K562 (cell line): ENCODE data around the gene SLC34A2. TPM values are rescaled to one million over a fixed set of nuclear protein-coding genes. Genes with fewer than 3 reads are reported as not detected.

Experiments used
- ATAC-seq: fragments of 200-7000 bp; cut with Tn5 transposase; 3 replicates; pipeline ENCODE4 v1.9.1; 2020; ENCODE audit warnings: moderate library complexity
- BruUV-seq: library from RNA; stranded (reverse); fragments of 400-500 nt; replicated peaks from 2 replicates; lab custom pipeline; 2021; lab: Mats Ljungman, UMichigan
- CTCF ChIA-PET: fragments of 300-600 bp; formaldehyde crosslinking; extraction: SDS; loops from one replicate; lab custom pipeline; 2021; ENCODE audit warnings: low intra/inter-chr PET ratio; lab: Yijun Ruan, JAX
- POLR2A ChIA-PET: fragments of 300-600, 350-650 bp; sonication (Branson Sonifier 250); formaldehyde crosslinking; extraction: SDS; loops from one replicate; lab custom pipeline; 2021; ENCODE audit warnings: antibody characterized with exemption, inconsistent platforms; lab: Yijun Ruan, JAX
- DNase-seq, 4 experiments: peaks; one replicate each; pipeline versions ENCODE4 v3.0.0 to v3.0.0-alpha.2; 2011 to 2018; ENCODE audit warnings: low spot score in 3 of 4, mixed read lengths in 3 of 4; ENCODE audit errors: extremely low read depth in 1 of 4
- FAIRE-seq: peaks from 2 replicates; lab custom pipeline; 2011; peaks lifted over from hg19 to GRCh38; lab: Jason Lieb, UNC
- H2AFZ ChIP-seq: 2 replicates; pipeline ENCODE4 v1.6.0; 2011; ENCODE audit warnings: low read depth, low read length, control low read depth, inconsistent platforms
- H3K27ac ChIP-seq: fragments of 200-600 bp; 3 replicates; pipeline ENCODE4 v1.8.0; 2011; ENCODE audit warnings: low read depth, mild to moderate bottlenecking, control low read depth, inconsistent platforms, low read length, moderate library complexity, mixed read lengths; ENCODE audit errors: extremely low read depth
- H3K27me3 ChIP-seq, 2 experiments: fragments of 300-600 bp in 1 of 2; 2 replicates in 1 of 2; 3 replicates in 1 of 2; pipeline versions ENCODE4 v1.6.0 to v1.8.0; 2011; ENCODE audit warnings: inconsistent platforms in 2 of 2, low read length in 2 of 2, mild to moderate bottlenecking in 1 of 2, mixed read lengths in 1 of 2, moderate library complexity in 1 of 2; ENCODE audit not compliant: control insufficient read depth in 2 of 2, insufficient read depth in 2 of 2
- H3K36me3 ChIP-seq: fragments of 300-600 bp; 3 replicates; pipeline ENCODE4 v1.8.0; 2011; ENCODE audit warnings: mild to moderate bottlenecking, low read length, inconsistent platforms; ENCODE audit not compliant: control insufficient read depth, insufficient read depth
- H3K4me1 ChIP-seq, 2 experiments: fragments of 200-600 bp in 1 of 2; replicated peaks in 1 of 2; 2 replicates in 1 of 2; 3 replicates in 1 of 2; pipeline versions ENCODE4 v1.5.1 to v1.8.0; 2011; ENCODE audit warnings: inconsistent platforms in 2 of 2, low read length in 2 of 2, mild to moderate bottlenecking in 1 of 2, mixed read lengths in 1 of 2, moderate library complexity in 1 of 2; ENCODE audit not compliant: control insufficient read depth in 2 of 2, insufficient read depth in 2 of 2
- H3K4me2 ChIP-seq: 2 replicates; pipeline ENCODE4 v1.6.1; 2011; ENCODE audit warnings: low read length, control low read depth, inconsistent platforms, mixed read lengths; ENCODE audit not compliant: insufficient read depth
- H3K4me3 ChIP-seq: fragments of 200-600 bp; sonication (generic), shearing (Covaris generic); 2 replicates; pipeline ENCODE4 v1.5.1; 2016; ENCODE audit warnings: control low read depth, inconsistent platforms
- H3K79me2 ChIP-seq: fragments of 200-600 bp; 3 replicates; pipeline ENCODE4 v1.8.0; 2011; ENCODE audit warnings: low read length, inconsistent platforms; ENCODE audit not compliant: control insufficient read depth, insufficient read depth
- H3K9ac ChIP-seq, 2 experiments: 2 replicates each; pipeline versions ENCODE4 v1.6.0 to v1.6.1; 2011; ENCODE audit warnings: low read depth in 2 of 2, low read length in 2 of 2, control low read depth in 1 of 2, inconsistent platforms in 1 of 2, mild to moderate bottlenecking in 1 of 2, mixed read lengths in 1 of 2; ENCODE audit not compliant: insufficient read depth in 1 of 2
- H3K9me1 ChIP-seq: one replicate; pipeline ENCODE4 v1.6.0; 2011; ENCODE audit warnings: inconsistent platforms, mild to moderate bottlenecking, low read length, moderate library complexity; ENCODE audit not compliant: control insufficient read depth, insufficient read depth
- H3K9me3 ChIP-seq: replicated peaks from 2 replicates; pipeline ENCODE4 v1.5.1; 2011; ENCODE audit warnings: low read depth, low read length, inconsistent platforms; ENCODE audit not compliant: control insufficient read depth, insufficient read depth
- H4K20me1 ChIP-seq: replicated peaks from 2 replicates; pipeline ENCODE4 v1.6.1; 2011; ENCODE audit warnings: low read length, inconsistent platforms, mixed read lengths; ENCODE audit not compliant: control insufficient read depth, insufficient read depth
- BCL6 ChIP-seq: fragments of 250-450 bp; sonication (Bioruptor Pico); IDR thresholded peaks from 2 replicates; pipeline ENCODE4 v1.4.0; 2020
- ELK1 ChIP-seq: sonication (generic); formaldehyde crosslinking; IDR thresholded peaks from 2 replicates; pipeline ENCODE4 v1.8.1; 2022; ENCODE audit warnings: missing genetic modification reagents
- ESRRB ChIP-seq: fragments of 250-450 bp; sonication (Bioruptor Pico); IDR thresholded peaks from 2 replicates; pipeline ENCODE4 v1.5.0; 2020; ENCODE audit warnings: mild to moderate bottlenecking, moderate library complexity, borderline replicate concordance
- FOXA3 ChIP-seq, 2 experiments: fragments of 450-650 bp in 1 of 2; sonication (generic) in 1 of 2; formaldehyde crosslinking; IDR thresholded peaks in 1 of 2; conservative IDR thresholded peaks in 1 of 2; 2 replicates each; pipeline versions ENCODE4 v1.4.0 to v1.8.0; 2020 to 2022; ENCODE audit warnings: mild to moderate bottlenecking in 2 of 2, missing genetic modification reagents in 1 of 2
- IRF1 ChIP-seq: sonication (generic); formaldehyde crosslinking; IDR thresholded peaks from 2 replicates; pipeline ENCODE4 v1.8.0; 2022; ENCODE audit warnings: missing genetic modification reagents, mild to moderate bottlenecking, borderline replicate concordance
- KAT2B ChIP-seq: IDR thresholded peaks from one replicate; pipeline ENCODE4 v1.6.1; 2012; ENCODE audit warnings: low read depth, mild to moderate bottlenecking, control low read depth, inconsistent platforms, low read length, moderate library complexity
- MEIS2 ChIP-seq: fragments of 450-650 bp; IDR thresholded peaks from 2 replicates; pipeline ENCODE4 v1.6.1; 2014; ENCODE audit warnings: mild to moderate bottlenecking; ENCODE audit not compliant: partially characterized antibody
- NR2C2 ChIP-seq, 2 experiments: fragments of 200-800 bp in 1 of 2; sonication (Bioruptor generic) in 1 of 2; sonication (generic) in 1 of 2; formaldehyde crosslinking in 1 of 2; IDR thresholded peaks; 2 replicates each; pipeline versions ENCODE4 v1.6.1 to v1.8.0; 2016 to 2022; ENCODE audit warnings: mild to moderate bottlenecking in 1 of 2, missing compliant biosample characterization in 1 of 2, missing genetic modification characterization in 1 of 2, missing genetic modification reagents in 1 of 2
- ZBTB17 ChIP-seq: fragments of 450-650 bp; formaldehyde crosslinking; IDR thresholded peaks from 2 replicates; pipeline ENCODE4 v1.4.0; 2020; ENCODE audit warnings: mild to moderate bottlenecking
- ZNF324 ChIP-seq: fragments of 250-450 bp; sonication (Bioruptor Pico); IDR thresholded peaks from 2 replicates; pipeline ENCODE4 v1.4.0; 2020; ENCODE audit warnings: mild to moderate bottlenecking
- ZNF589 ChIP-seq: fragments of 200-800 bp; sonication (Bioruptor generic); IDR thresholded peaks from 2 replicates; pipeline ENCODE4 v1.6.1; 2016; ENCODE audit warnings: low read depth, missing genetic modification characterization, missing compliant biosample characterization
- WGBS: fragments of 100-300 bp; shearing (Covaris generic); methylation state at CpG from one replicate; pipeline ENCODE4 v1.1.6; 2016; ENCODE audit warnings: low coverage, mixed read lengths; ENCODE audit not compliant: insufficient coverage; ENCODE audit errors: missing lambda C conversion rate; 5-methylcytosine and 5-hydroxymethylcytosine counted together
- in situ Hi-C: fragments of 300-500 bp; cut with MboI; formaldehyde crosslinking; loops from 4 replicates; pipeline ENCODE4 v1.15.0; 2018; ENCODE audit warnings: inconsistent platforms, mixed read lengths
- intact Hi-C: fragments of 100-400 bp; cut with micrococcal nuclease; formaldehyde crosslinking; loops from 2 replicates; pipeline ENCODE4 v1.14.2; 2022
- polyA plus RNA-seq, 8 experiments: library from polyadenylated mRNA; depleted of rRNA in 4 of 8; stranded (reverse) in 5 of 8; unstranded in 3 of 8; fragments of >200 nt; fragmentation: Nextera tagmentation in 2 of 8; fragmentation: Illumina TruSeq in 1 of 8; extraction: Ambion mirVana in 2 of 8; extraction: Trizol in 1 of 8; gene quantifications; 2 replicates each; pipeline versions ENCODE4 v1.2.1 to v1.2.3, GENCODE V29; 2011 to 2014; ENCODE audit warnings: inconsistent platforms in 1 of 8, missing spikeins in 1 of 8
- total RNA-seq, 7 experiments: library from RNA; depleted of rRNA in 6 of 7; stranded (reverse); fragments of >200 nt in 6 of 7; fragmentation: Illumina TruSeq in 2 of 7; extraction: Trizol in 2 of 7; gene quantifications; 2 replicates each; pipeline versions ENCODE4 v1.2.1 to v1.2.3, GENCODE V29; 2011 to 2021; ENCODE audit warnings: low replicate concordance in 1 of 7
- TF ChIP-seq, protein P1 (sequence below), 2 experiments: IDR thresholded peaks; 2 replicates each; pipeline ENCODE4 v1.6.1; 2011; ENCODE audit warnings: borderline replicate concordance in 1 of 2, control low read depth in 1 of 2, low read depth in 1 of 2, low read length in 1 of 2, mild to moderate bottlenecking in 1 of 2, mixed read lengths in 1 of 2, moderate library complexity in 1 of 2; ENCODE audit not compliant: insufficient read depth in 1 of 2, insufficient read length in 1 of 2, poor library complexity in 1 of 2, severe bottlenecking in 1 of 2; ENCODE audit errors: extremely low read depth in 1 of 2
- TF ChIP-seq, protein P2 (sequence below): fragments of 450-650 bp; IDR thresholded peaks from 2 replicates; pipeline ENCODE4 v1.6.1; 2017; ENCODE audit warnings: mild to moderate bottlenecking, moderate library complexity
- TF ChIP-seq, protein P3 (sequence below): fragments of 250-450 bp; sonication (Bioruptor Pico); IDR thresholded peaks from 2 replicates; pipeline ENCODE4 v1.5.0; 2020; ENCODE audit warnings: mild to moderate bottlenecking, borderline replicate concordance

Gene SLC34A2
- total and polyA plus RNA-seq, 9 of the 15 experiments (the other 6 are each of a cell fraction or from before 2014, with no cell fraction given) = 1.5 TPM; not detected in 8

- H3K4me2 ChIP-seq = no peak overlapping the region
- H3K27me3 ChIP-seq = peaks cover 2 to 8% of the 10 kb centered on the region in 2 experiments; a peak in 3 of 5 replicates
- ChIA-PET CTCF (no interaction called here), POLR2A (interaction anchor here (0.8 kb wide), 1 partner anchor 10 kb away, joined by 4 read pairs; no protein-coding TSS in a partner anchor)
- intact Hi-C loops = no loop called here
- no peaks in the 10 kb centered on the region for H3K9me3 ChIP-seq
- no peaks in the 10 kb centered on the region for H4K20me1 ChIP-seq
- 0% methylated on average over 3 of the region's 3 CpGs for WGBS
- no peak for FAIRE-seq
- H2AFZ ChIP-seq = no peak overlapping the region
- ATAC-seq = no peak
- no peaks in the 10 kb centered on the region for H3K9me1 ChIP-seq
- H3K4me1 ChIP-seq = no peaks in the 10 kb centered on the region; a peak in 1 of 5 replicates
- TF ChIP-seq ZNF324 (CRISPR knock-in tag) = no peak
- no peak for TF ChIP-seq NR2C2 (CRISPR knock-in tag; IDR thresholded peaks at IDR 0.05)
- peak; percentile 42; the same call in 1 of the 2 replicates for TF ChIP-seq NR2C2 (tag; IDR thresholded peaks at IDR 0.05)
- TF ChIP-seq, protein P1, sequence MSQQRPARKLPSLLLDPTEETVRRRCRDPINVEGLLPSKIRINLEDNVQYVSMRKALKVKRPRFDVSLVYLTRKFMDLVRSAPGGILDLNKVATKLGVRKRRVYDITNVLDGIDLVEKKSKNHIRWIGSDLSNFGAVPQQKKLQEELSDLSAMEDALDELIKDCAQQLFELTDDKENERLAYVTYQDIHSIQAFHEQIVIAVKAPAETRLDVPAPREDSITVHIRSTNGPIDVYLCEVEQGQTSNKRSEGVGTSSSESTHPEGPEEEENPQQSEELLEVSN (IDR thresholded peaks at IDR 0.05; ENCODE audit: borderline replicate concordance in 1 of 2, extremely low read depth in 1 of 2, insufficient read depth in 1 of 2, insufficient read length in 1 of 2, low read depth in 1 of 2, low read length in 1 of 2, poor library complexity in 1 of 2, severe bottlenecking in 1 of 2) = no peak
- peak in 1 of 2 experiments; percentile 54; a peak in 2 of 4 replicates for TF ChIP-seq FOXA3 (CRISPR knock-in tag; conservative IDR thresholded peaks at IDR 0.05 in 1 of 2, IDR thresholded peaks at IDR 0.05 in 1 of 2)
- no peak for TF ChIP-seq MEIS2
- TF ChIP-seq, protein P2, sequence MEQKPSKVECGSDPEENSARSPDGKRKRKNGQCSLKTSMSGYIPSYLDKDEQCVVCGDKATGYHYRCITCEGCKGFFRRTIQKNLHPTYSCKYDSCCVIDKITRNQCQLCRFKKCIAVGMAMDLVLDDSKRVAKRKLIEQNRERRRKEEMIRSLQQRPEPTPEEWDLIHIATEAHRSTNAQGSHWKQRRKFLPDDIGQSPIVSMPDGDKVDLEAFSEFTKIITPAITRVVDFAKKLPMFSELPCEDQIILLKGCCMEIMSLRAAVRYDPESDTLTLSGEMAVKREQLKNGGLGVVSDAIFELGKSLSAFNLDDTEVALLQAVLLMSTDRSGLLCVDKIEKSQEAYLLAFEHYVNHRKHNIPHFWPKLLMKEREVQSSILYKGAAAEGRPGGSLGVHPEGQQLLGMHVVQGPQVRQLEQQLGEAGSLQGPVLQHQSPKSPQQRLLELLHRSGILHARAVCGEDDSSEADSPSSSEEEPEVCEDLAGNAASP = no peak
- peak; percentile 87; the same call in 1 of the 2 replicates for TF ChIP-seq BCL6 (CRISPR knock-in tag)
- TF ChIP-seq ZNF589 (CRISPR knock-in tag) = 0 out of 2 replicates have a peak, but pooled peaks have one; percentile 29
- TF ChIP-seq ZBTB17 (CRISPR knock-in tag) = no peak
- TF ChIP-seq, protein P3, sequence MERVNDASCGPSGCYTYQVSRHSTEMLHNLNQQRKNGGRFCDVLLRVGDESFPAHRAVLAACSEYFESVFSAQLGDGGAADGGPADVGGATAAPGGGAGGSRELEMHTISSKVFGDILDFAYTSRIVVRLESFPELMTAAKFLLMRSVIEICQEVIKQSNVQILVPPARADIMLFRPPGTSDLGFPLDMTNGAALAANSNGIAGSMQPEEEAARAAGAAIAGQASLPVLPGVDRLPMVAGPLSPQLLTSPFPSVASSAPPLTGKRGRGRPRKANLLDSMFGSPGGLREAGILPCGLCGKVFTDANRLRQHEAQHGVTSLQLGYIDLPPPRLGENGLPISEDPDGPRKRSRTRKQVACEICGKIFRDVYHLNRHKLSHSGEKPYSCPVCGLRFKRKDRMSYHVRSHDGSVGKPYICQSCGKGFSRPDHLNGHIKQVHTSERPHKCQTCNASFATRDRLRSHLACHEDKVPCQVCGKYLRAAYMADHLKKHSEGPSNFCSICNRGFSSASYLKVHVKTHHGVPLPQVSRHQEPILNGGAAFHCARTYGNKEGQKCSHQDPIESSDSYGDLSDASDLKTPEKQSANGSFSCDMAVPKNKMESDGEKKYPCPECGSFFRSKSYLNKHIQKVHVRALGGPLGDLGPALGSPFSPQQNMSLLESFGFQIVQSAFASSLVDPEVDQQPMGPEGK = no peak
- no peak for TF ChIP-seq KAT2B
- TF ChIP-seq ELK1 (CRISPR knock-in tag) = no peak
- TF ChIP-seq IRF1 = no peak
- no peak for TF ChIP-seq ESRRB
- in situ Hi-C loops = no loop called here
- DNase-seq = no peak
- H3K36me3 ChIP-seq = no peaks in the 10 kb centered on the region
- no peak overlapping the region for H3K27ac ChIP-seq
- no peaks in the 10 kb centered on the region for H3K79me2 ChIP-seq
- H3K9ac ChIP-seq = no peak overlapping the region
- BruUV-seq = no TSS peak
- no peak overlapping the region for H3K4me3 ChIP-seq
These were observed 38.8 kb downstream of the SLC34A2 start for GRCh38 chr4:25694466-25694865.
